HTR-8/SVneo (cell line): ENCODE results near the gene HIBADH.

Experiments
- DNase-seq: peaks from one replicate; pipeline ENCODE4 v3.0.0; 2011; ENCODE audit warnings: low spot score, mixed read lengths; ENCODE audit not compliant: insufficient read length
- FAIRE-seq: peaks from 2 replicates; lab custom pipeline; 2011; peaks lifted over from hg19 to GRCh38; lab: Jason Lieb, UNC

HIBADH gene

GRCh38 chr7:27662490-27663205, at the start of gene HIBADH:
TSS of gene HIBADH (minus strand) at chr7:27662883. CDS start at chr7:27662788, 95 bp downstream.
- DNase-seq (peak; percentile 97), FAIRE-seq (peak; percentile 87)

DNA sequence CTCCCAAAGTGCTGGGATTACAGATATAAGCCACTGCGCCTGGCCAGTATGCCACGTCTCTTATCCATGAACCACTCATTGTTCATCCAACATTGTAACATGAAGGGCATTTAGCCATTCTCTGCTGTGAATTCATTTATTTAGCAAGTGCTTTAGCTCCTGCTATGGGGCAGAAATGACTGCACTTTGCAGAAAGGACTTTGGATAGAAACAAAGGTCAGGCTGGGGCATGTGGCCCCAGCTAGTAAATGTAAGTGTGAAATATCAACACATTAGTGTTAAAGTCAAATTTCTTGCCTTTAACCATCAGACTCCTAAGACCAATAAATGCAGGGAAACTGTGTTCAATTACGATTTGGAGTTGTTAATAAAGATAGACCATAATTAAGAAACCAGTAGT, 49.5 kb upstream of the HIBADH start:
- no peak for FAIRE-seq
- DNase-seq = no peak

DNA sequence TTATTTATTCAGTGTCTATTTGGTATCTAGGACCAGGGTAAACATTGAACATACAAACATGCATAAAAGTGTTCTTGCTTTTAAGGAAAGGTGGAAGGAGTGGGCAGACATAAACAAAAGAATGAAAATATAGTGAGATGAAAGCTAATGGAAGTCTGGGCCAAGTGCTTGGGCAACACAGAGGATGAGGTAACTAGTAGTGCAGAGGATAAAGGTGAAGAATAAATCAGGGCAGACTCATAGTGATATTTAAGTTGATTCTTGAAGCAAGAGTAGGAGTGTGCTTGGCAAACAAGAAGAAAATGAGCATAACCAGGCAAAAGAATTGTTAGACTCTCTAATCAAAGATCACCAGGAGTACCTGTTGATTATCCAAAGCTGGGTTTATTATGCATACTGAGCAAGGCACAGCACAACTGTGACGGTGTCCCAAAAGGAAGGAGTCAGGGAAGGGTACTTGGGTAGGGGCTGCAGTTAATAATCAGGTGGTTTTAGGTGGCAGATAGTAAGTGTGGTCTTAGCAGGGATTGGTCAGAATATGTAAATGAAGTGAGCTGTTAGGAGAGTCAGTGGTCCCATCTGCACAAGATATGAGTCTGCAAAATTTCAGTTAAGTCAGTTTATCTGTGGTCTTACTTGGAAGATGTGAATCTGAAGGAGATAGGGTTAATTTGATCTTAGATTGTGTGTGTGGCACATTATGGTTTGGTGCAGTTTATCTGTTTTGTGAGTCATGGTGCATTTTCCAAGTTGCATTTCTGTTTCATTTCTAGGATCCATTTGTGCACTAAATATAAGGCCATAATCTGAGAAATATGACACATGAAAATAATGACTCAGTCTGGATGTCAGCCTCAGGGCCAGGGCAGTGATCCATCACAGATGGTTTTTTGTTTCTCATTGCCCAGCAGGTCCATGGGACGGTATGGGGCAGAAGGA, 46.7 kb upstream of the HIBADH start:
- peak; percentile 61 for DNase-seq
- FAIRE-seq = peak; percentile 33

- FAIRE-seq = no peak
Observed at GRCh38 chr7:27708485-27708884, 45.8 kb upstream of the HIBADH start.

DNA sequence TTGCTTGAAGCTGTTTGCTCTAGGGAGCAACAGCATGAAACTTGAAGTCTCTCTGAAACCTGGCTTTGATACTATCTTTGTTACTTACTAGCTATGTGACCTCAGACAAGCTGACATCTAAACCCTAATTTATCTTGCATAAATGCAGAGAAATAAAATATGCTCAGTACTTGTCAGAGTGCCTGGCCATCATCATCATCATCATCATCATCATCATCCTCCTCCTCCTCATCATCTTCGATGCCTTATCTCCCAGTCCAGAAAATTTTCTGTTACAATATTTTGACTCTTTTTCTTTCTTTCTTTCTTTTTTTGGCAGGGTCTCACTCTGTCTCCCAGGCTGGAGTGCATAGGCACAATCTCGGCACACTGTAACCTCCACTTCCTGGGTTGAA, 42.5 kb upstream of the HIBADH start:
- FAIRE-seq = peak; percentile 4

More at GRCh38 chr7:27708485-27708884, 45.8 kb upstream of the HIBADH start:
- DNase-seq = no peak

GRCh38 chr7:27704422-27705199, 41.9 kb upstream of the HIBADH start:
- FAIRE-seq = peak; percentile 16
- no peak for DNase-seq

More for the DNA sequence above, 42.5 kb upstream of the HIBADH start:
- DNase-seq = no peak

- FAIRE-seq (no peak), DNase-seq (no peak)
Observed at GRCh38 chr7:27703181-27703580, 40.5 kb upstream of the HIBADH start.

DNA sequence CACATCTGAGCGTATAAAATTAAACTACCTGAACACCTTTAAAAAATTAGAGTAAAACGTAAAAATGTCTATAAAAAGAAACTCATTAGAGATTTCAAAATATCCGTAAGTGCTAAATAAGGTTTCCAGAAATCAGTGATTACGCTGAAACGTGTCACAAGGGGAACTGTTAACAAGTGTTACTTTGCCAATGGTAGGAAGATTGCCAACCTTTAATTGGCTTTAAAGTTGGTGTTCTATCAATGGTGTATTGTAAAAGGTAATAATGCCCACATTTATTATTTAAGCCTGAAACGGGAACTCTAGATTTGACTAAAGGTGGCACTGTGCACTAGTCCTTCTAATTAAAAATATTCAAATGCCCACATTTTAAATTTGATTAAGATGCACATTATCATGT, 37.8 kb upstream of the HIBADH start:
- no peak for DNase-seq
- no peak for FAIRE-seq

DNA sequence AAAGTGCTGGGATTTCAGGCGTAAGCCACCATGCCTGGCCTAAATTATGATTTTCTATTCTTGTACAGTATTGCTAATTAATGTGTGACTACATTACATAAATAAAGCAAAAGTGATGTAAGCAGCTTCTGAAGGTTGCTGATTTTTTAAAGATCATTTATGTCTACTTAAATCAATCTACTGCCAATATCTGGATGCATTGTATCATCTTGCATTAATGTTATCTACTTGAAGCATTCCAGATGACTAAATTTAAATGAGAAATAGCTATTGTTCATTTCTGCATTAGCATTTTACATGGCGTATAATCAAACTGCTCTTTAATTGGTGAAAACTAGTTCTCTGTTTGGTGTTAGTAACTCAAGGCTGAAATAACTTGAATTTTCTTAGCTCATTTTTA, 37.1 kb upstream of the HIBADH start:
- DNase-seq (no peak), FAIRE-seq (no peak)

DNA sequence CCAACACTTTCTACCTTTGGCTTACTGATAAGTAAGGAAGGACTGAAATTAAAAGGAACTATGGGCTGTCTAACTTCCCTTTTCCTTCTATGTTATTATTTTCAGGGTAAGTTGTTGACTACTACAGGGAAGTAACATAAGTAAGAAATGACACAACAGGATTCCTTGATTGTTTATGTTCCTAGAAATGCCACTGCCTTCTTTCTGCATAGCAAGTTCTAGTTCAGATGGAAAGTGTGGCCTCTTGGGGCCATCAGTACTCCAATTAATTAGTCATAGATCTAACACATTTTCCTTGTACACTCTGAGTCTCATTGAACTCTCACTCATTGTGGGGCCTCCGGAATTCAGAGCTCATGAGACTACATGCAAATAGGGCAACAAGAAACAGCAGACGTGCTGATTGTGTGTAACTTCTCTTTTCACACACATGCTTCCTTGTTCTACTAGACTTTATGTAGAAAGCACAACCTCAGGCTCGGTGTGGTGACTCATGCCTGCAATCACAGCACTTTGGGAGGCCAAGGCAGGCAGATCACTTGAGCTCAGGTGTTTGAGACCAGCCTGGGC, 35.3 kb upstream of the HIBADH start:
- DNase-seq (no peak), FAIRE-seq (no peak)

DNA sequence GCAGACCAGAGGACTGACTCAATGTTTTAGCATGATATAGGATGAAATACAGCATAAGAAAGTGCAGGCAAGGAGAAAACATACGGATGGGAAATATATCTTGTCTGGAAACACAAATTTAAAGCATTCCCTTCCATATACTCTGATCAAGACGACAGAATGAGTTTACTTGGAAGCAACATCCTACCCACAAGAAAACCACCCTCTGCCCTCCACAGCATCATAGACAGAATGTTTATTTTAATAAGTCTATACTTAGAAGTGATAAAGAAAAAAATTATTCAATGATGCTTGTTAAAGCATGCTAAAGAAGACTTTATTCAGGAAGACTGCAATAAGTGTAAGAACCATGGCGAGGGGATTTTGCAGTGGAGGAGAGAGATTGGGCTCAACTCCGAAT, 32.4 kb upstream of the HIBADH start:
- DNase-seq (no peak), FAIRE-seq (no peak)

DNA sequence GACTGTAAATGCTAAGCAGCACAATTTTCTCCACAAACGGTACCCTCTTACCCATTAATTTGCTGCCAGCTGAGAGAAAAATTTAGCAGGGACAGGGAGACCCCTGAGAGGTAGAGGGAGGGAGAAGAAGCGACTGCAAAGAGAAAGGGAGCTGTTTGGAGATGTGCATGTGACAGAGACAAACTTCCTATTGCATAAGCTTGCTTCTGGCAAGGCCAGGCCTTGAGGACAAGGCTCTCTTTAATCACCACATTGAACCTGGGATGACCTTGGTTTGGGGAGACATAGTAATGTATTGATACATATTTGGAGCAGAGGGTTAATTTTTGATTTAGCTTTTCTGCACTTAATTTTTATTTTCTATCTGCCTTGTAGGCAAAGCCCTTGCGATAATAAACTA, 31.1 kb upstream of the HIBADH start:
- DNase-seq (no peak), FAIRE-seq (no peak)

DNA sequence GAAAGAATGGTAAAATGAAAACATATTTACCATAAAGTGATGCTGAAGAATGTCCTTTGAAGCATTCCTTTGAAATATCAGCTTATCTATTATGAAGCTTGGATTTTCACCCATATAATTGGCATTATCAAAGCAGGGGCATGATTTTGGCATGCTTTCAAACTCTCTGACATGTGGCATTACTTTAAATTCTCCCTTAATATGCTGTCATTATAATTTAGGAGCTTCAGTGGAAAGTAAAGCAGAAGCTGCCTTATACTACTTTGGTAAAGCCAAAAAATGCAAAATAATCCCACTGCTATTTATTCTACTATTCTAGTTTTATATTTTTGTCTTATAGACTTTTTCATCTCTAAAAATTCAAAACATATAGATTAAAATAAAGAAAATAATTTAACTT, 28.0 kb upstream of the HIBADH start:
- FAIRE-seq (no peak), DNase-seq (no peak)

GRCh38 chr7:27689591-27690164, 27.0 kb upstream of the HIBADH start:
- DNase-seq = no peak

GRCh38 chr7:27689150-27689549, 26.5 kb upstream of the HIBADH start:
- FAIRE-seq (no peak), DNase-seq (no peak)

More at GRCh38 chr7:27689591-27690164, 27.0 kb upstream of the HIBADH start:
- peak; percentile 58 for FAIRE-seq

DNA sequence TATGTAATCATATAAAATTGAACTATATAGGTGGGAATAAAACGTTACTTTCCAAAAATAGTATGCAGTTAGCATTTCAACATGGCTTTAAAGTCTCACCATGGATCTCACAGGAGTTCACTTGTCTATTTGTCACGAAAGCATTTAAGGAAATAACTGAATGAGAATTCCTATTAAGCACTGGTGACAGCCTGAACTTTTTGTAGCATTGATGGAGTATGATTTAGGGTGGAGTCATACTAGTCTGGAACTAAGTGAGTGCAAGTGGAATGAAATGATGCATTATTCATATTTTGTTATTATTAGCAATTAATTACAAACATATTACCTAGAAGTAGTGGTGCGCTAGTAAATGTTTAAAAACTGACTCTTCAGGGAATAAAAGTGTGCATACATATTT, 26.0 kb upstream of the HIBADH start:
- DNase-seq = no peak
- no peak for FAIRE-seq

- no peak for FAIRE-seq
- no peak for DNase-seq
Observed at GRCh38 chr7:27688056-27688455, 25.4 kb upstream of the HIBADH start.

- DNase-seq = no peak
- no peak for FAIRE-seq
Observed at GRCh38 chr7:27686315-27686714, 23.6 kb upstream of the HIBADH start.

- DNase-seq = no peak
- FAIRE-seq = no peak
Observed at GRCh38 chr7:27685893-27686292, 23.2 kb upstream of the HIBADH start.

- no peak for DNase-seq
- FAIRE-seq = no peak
Observed at GRCh38 chr7:27685209-27685608, 22.5 kb upstream of the HIBADH start.
